Adrenal gland (tissue), 5 donors: ENCODE measurements around the gene KCNK2.

ENCODE experiments used
- CTCF ChIP-seq, 6 experiments: fragments of 450-650 bp in 4 of 6; fragments of 200-600 bp in 2 of 6; sonication (generic) in 1 of 6; IDR thresholded peaks; 1 replicate in 5 of 6; 2 replicates in 1 of 6; pipeline versions ENCODE4 v1.5.1 to v1.8.0; 2016 to 2021; ENCODE audit warnings: antibody characterized with exemption in 6 of 6, mild to moderate bottlenecking in 2 of 6, moderate library complexity in 1 of 6
- POLR2A ChIP-seq, 2 donors: fragments of 450-650 bp; IDR thresholded peaks; one replicate each; pipeline ENCODE4 v1.6.1; 2017; ENCODE audit warnings: antibody characterized with exemption in 2 of 2, mild to moderate bottlenecking in 2 of 2, moderate library complexity in 1 of 2
- donor health status: DM: no; HTN: no; CAD: no.

DNA sequence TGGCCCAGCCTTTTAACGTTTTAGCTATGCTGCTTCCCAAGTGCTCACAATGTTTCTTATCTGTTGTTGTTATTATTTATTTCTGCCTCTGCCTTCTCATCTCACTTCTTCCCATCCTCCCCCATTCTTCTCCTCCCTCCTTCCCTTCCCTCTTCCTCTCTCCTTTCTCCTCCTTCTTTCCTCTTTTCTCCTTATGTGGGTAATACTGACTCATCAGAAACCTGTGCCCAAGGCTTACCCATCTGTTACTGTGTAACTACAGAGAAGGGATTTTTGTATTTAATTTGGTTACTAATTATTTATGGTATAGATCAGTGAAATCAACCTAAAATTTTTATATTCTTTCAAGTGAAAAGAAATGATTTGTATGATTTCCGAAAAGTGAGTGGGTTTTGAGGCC lies 120.3 kb downstream of the KCNK2 start:
- no peak for TF ChIP-seq CTCF (IDR thresholded peaks at IDR 0.05)
- no peak for TF ChIP-seq POLR2A (IDR thresholded peaks at IDR 0.05)
